ENCODE results near the gene LDAF1.

LDAF1 gene

GRCh38 chr16:21197112-21197511 lies 38.6 kb downstream of the LDAF1 start:
- DNase-seq (ENCODE audit: low spot score) = no peak

GRCh38 chr16:21197621-21198020 lies 39.1 kb downstream of the LDAF1 start:
- no peak for DNase-seq (ENCODE audit: low spot score)

GRCh38 chr16:21199607-21200218 lies 41.2 kb downstream of the LDAF1 start:
- DNase-seq (ENCODE audit: low spot score) = no peak

- no peak for DNase-seq (ENCODE audit: low spot score)
Measured at GRCh38 chr16:21203155-21203797, 44.8 kb downstream of the LDAF1 start.

GRCh38 chr16:21205303-21205702 lies 46.8 kb downstream of the LDAF1 start:
- DNase-seq (ENCODE audit: low spot score) = no peak

GRCh38 chr16:21206550-21206949 lies 48.1 kb downstream of the LDAF1 start:
- no peak for DNase-seq (ENCODE audit: low spot score)

GRCh38 chr16:21208446-21209230 lies 50.2 kb downstream of the LDAF1 start:
- no peak for DNase-seq (ENCODE audit: low spot score)

- DNase-seq (ENCODE audit: low spot score) = no peak
Measured at GRCh38 chr16:21211486-21211885, 53.0 kb downstream of the LDAF1 start, which contains the start of gene ZP2. ZP2 (minus strand) TSS chr16:21211574; CDS start chr16:21211547, 27 bp downstream.

- DNase-seq (ENCODE audit: low spot score) = no peak
Measured at GRCh38 chr16:21214086-21214485, 55.6 kb downstream of the LDAF1 start.

GRCh38 chr16:21217121-21217520 lies 58.6 kb downstream of the LDAF1 start:
- DNase-seq (ENCODE audit: low spot score) = no peak

- no peak for DNase-seq (ENCODE audit: low spot score)
Measured at GRCh38 chr16:21218153-21218552, 59.7 kb downstream of the LDAF1 start.

GRCh38 chr16:21219551-21219950 lies 61.1 kb downstream of the LDAF1 start:
- no peak for DNase-seq (ENCODE audit: low spot score)

GRCh38 chr16:21222495-21223337 lies 64.2 kb downstream of the LDAF1 start:
- DNase-seq (ENCODE audit: low spot score) = no peak

GRCh38 chr16:21223787-21224186 lies 65.3 kb downstream of the LDAF1 start:
- no peak for DNase-seq (ENCODE audit: low spot score)

- no peak for DNase-seq (ENCODE audit: low spot score)
Measured at GRCh38 chr16:21224800-21225199, 66.3 kb downstream of the LDAF1 start.

- no peak for DNase-seq (ENCODE audit: low spot score)
Measured at GRCh38 chr16:21226749-21227148, 68.3 kb downstream of the LDAF1 start.

GRCh38 chr16:21227866-21228265 lies 69.4 kb downstream of the LDAF1 start:
- DNase-seq (ENCODE audit: low spot score) = no peak

GRCh38 chr16:21228361-21228872 lies 69.9 kb downstream of the LDAF1 start:
- DNase-seq (ENCODE audit: low spot score) = no peak

All from CD4-positive, alpha-beta T cell treated with Interleukin-6 at 100 ng/mL for 8 hours (primary cell).